SJCRH30 (cell line): ENCODE measurements around the gene ZMIZ2. TPM values are rescaled to one million over a fixed set of nuclear protein-coding genes. Genes with fewer than 3 reads are reported as not detected.
"Not testable (repeated sequence)": the region's sequence is repeated elsewhere in the genome, so short reads cannot be mapped to it uniquely, and the experiment has no call there.

ENCODE experiments used
- DNase-seq, 2 experiments: peaks; one replicate each; pipeline ENCODE4 v3.0.0-alpha.2; 2015 to 2020
- H3K27ac ChIP-seq: fragments of 250-450 bp; sonication (Bioruptor Pico); 2 replicates; pipeline ENCODE4 v1.5.1; 2020; ENCODE audit warnings: mild to moderate bottlenecking, moderate library complexity
- H3K27me3 ChIP-seq: fragments of 250-450 bp; sonication (Bioruptor Pico); 2 replicates; pipeline ENCODE4 v1.5.1; 2020; ENCODE audit warnings: mild to moderate bottlenecking, moderate library complexity
- H3K36me3 ChIP-seq: fragments of 250-450 bp; sonication (Bioruptor Pico); 2 replicates; pipeline ENCODE4 v1.5.1; 2020; ENCODE audit warnings: mild to moderate bottlenecking, moderate library complexity
- H3K4me1 ChIP-seq: fragments of 250-450 bp; sonication (Bioruptor Pico); 2 replicates; pipeline ENCODE4 v1.5.1; 2020; ENCODE audit warnings: mild to moderate bottlenecking, moderate library complexity
- H3K4me3 ChIP-seq: fragments of 250-450 bp; sonication (Bioruptor Pico); 2 replicates; pipeline ENCODE4 v1.5.1; 2020; ENCODE audit warnings: mild to moderate bottlenecking, moderate library complexity
- H3K9me3 ChIP-seq: fragments of 250-450 bp; sonication (Bioruptor Pico); replicated peaks from 2 replicates; pipeline ENCODE4 v1.5.1; 2020; ENCODE audit warnings: mild to moderate bottlenecking, moderate library complexity
- total RNA-seq: library from RNA; depleted of rRNA; stranded (reverse); fragments of >200 nt; shearing (Covaris generic); gene quantifications from 2 replicates; pipeline ENCODE4 v1.2.3, GENCODE V29; 2014

Gene ZMIZ2
- total RNA-seq, 1 experiment from 2014 or later: 13.3 TPM

DNA sequence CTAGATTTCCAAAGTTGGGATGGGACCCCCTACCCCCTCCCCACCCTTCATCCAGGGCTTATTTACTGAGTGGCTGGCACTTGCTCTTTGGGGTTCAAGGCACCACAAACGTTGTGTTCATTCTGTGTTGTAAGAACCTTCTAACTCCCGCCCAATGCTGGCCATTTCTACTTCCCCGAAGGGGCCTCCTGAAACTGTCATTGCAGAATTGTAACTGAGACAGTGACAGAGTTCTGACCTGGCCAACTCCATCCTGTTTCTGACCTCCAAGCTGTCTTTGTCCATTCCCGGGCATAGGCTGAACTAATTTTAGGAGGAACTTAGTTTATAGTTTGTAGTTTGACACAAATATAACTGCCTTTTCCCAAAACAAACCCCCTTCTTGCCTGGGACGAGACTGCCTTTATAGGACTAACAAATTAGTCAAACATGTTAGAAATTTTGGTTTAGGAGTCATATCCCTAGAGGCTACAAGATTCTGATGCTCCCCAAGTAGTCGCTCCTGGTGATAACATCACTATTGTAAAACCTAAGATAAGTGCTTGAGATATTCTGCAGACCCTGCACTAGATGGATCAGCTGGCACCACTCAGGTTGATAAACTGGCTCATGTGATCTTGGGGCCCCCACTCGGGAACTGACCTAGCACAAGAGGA is 34.8 kb upstream of the ZMIZ2 start:
- H3K4me3 ChIP-seq: no peak overlapping the region
- no peak for DNase-seq
- no peak overlapping the region for H3K27ac ChIP-seq
- no peaks in the 10 kb centered on the region for H3K4me1 ChIP-seq
- H3K36me3 ChIP-seq: no peaks in the 10 kb centered on the region
- no peaks in the 10 kb centered on the region for H3K9me3 ChIP-seq
- H3K27me3 ChIP-seq: no peaks in the 10 kb centered on the region

DNA sequence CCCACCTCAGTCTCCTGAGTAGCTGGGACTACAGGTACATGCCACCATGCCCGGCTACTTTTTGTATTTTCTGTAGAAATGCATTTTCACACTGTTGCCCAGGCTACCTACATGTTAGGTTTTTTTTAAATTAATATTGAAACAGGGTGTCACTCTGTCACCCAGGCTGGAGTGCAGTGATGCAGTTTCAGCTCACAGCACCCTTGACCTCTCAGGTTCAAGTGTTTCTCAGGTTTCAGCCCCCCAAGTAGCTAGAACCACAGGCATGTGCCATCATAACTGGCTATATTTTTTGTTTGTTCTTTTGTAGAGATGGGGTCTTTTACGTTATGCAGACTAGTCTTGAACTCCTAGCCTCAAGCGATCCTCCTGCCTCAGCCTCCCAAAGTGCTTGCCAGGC is 32.4 kb upstream of the ZMIZ2 start:
- no peak overlapping the region for H3K27ac ChIP-seq
- H3K36me3 ChIP-seq: no peaks in the 10 kb centered on the region
- no peaks in the 10 kb centered on the region for H3K4me1 ChIP-seq
- H3K9me3 ChIP-seq: 0 out of 2 replicates have a peak, but pooled peaks cover 2% of the 10 kb centered on the region
- no peaks in the 10 kb centered on the region for H3K27me3 ChIP-seq
- no peak for DNase-seq
- H3K4me3 ChIP-seq: no peak overlapping the region

DNA sequence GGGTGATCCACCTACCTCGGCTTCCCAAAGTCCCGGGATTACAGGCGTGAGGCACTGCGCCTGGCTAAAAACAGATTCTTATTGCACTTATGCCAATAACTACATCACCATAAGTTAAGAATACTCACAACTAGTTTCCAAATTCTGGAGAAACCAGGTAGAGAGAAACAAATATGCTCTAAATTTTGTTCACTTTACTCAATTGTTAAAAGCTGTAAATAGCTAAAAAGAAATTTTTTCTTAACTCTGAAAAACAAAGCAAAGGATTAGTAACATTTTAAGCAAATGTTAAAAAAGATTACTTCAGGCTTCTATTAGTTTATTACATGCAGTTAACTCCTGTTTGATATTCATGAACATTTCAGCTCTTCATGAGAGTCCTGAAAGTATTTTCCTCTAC is 28.3 kb upstream of the ZMIZ2 start:
- Histone ChIP-seq H3K9me3 (peaks cover 8% of the 10 kb centered on the region), H3K36me3 (no peaks in the 10 kb centered on the region), H3K27ac (no peak overlapping the region), H3K27me3 (no peaks in the 10 kb centered on the region), H3K4me1 (no peaks in the 10 kb centered on the region), H3K4me3 (no peak overlapping the region)
- no peak for DNase-seq

DNA sequence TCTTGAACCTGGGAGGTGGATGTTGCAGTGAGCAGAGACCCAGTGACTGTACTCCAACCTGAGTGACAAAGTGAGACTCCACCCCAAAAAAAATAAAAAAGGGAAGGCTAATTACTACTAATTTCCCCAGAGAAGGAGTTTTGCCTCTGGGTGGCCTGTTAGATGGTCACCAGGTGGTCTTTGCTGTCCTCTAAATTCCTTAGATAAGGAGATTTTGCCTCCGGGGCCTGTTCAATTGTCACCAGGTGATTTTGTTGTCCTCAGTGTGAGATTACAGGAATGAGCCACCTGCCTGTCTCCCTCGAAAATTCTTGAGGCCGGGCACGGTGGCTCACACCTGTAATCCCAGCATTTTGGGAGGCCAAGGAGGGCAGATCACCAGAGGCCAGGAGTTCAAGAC is 24.4 kb upstream of the ZMIZ2 start:
- Histone ChIP-seq H3K27me3 (no peaks in the 10 kb centered on the region), H3K4me3 (no peak overlapping the region), H3K27ac (no peak overlapping the region), H3K4me1 (peaks cover 7% of the 10 kb centered on the region; the same call in 1 of the 2 replicates), H3K9me3 (peaks cover 8% of the 10 kb centered on the region), H3K36me3 (no peaks in the 10 kb centered on the region)
- no peak for DNase-seq

DNA sequence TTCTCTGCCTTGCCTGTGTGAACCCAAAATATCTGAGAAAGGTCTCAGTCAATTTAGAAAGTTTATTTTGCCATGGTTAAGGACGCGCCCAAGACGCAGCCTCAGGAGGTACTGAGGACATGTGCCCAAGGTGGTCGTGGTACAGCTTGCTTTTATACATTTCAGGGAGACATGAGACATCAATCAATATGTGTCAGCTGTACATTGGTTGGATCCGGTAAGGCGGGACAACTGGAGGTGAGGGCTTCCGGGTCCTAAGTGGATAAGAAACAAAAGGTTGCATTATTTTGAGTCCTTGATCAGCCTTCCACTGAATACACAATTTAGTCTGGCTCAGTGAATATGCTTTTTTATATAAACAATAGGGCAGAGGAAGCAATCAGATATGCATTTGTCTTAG is 22.4 kb upstream of the ZMIZ2 start:
- not testable (repeated sequence) for H3K27ac ChIP-seq, H3K36me3 ChIP-seq, H3K27me3 ChIP-seq, H3K9me3 ChIP-seq, H3K4me3 ChIP-seq, DNase-seq, H3K4me1 ChIP-seq

DNA sequence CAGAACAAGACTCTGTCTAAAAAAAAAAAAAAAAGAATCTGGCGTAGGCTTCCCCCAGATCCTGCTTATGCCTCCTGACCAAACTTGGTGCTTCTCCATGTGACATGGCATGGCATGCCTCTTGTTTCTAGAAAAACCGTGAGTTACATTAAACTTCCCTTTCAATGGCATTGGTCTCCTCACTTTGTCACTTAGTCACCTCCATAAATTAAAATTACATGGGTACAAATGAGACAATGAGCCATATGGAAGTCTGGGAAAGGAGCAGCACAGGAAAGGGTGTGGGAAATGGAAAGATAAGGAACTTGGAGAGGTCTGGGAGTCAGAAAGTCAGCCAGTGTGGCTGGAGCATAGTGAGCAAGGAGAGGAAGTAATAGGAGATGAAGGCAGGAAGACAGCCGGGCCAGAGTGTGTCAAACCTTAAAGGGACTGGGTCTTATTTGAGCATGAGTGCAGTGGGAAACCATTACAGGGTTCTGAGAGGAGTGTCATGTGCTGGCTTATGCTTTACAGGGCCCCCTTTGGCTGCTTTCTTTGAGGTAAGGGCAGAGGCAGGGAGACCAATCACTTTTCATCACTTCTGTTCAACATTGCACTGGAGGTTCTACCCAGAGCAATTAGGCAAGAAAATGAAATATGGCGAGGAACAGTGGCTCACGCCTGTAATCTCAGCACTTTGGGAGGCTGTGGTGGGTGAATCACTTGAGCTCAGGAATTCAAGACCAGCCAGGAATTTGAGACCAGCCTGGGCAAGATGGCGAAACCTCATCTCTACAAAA is 21.3 kb upstream of the ZMIZ2 start:
- H3K27me3 ChIP-seq: no peaks in the 10 kb centered on the region
- no peaks in the 10 kb centered on the region for H3K36me3 ChIP-seq
- peak overlapping the region; percentile 24 for H3K27ac ChIP-seq
- peak; percentile 33 to 51 for DNase-seq
- H3K9me3 ChIP-seq: no peaks in the 10 kb centered on the region
- H3K4me1 ChIP-seq: peaks cover 7% of the 10 kb centered on the region; the same call in 1 of the 2 replicates
- no peak overlapping the region for H3K4me3 ChIP-seq

DNA sequence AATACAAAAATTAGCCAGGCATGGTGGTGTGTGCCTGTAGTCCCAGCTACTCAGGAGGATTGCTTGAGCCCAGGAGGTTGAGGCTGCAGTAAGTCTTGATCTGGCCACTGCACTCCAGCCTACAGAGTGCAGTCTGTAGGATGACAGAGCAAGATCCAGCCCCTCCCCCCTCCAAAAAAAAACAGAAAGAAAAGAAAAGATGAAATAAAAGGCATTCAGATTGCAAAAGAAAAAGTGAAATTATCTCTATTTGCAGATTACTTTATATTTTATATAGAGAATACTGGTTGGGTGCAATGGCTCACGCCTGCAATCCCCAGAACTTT is 20.7 kb upstream of the ZMIZ2 start:
- peak overlapping the region; percentile 24 for H3K27ac ChIP-seq

DNA sequence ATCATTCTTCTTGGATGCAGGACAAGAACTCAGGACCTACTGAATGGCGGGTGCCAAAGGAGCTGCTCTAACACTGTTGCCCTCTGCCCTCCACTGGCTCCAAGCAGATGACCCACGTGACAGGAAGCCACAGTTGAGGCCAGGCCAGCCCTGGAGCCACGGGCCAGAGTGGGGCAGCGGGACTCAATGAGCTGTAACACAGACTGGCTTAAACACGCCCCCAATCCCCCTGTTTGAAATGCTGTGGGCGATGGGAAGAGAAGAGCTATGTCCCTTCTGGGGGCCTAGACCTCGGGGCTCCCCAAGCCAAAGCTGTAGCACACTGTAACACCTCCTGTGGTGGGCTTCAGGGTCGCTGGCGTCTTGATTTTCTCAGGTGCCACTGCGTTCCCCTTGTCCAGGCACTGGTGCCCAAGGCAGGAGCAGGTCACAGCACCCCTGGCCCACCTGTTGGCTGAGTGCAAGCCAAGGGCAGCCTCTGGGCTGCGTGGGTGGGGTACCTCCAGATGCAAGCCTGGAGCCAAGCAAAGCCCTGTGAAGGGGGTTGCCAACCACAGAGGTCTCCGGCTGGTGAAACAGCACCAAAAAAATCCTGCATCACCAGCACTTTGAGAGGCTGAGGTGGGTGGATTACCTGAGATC is 18.6 kb upstream of the ZMIZ2 start:
- no peak for DNase-seq
- H3K4me1 ChIP-seq: peaks cover 16% of the 10 kb centered on the region; the same call in 1 of the 2 replicates
- no peaks in the 10 kb centered on the region for H3K9me3 ChIP-seq
- H3K27me3 ChIP-seq: no peaks in the 10 kb centered on the region
- no peak overlapping the region for H3K27ac ChIP-seq
- H3K4me3 ChIP-seq: no peak overlapping the region
- no peaks in the 10 kb centered on the region for H3K36me3 ChIP-seq

More for the DNA sequence above, 20.7 kb upstream of the ZMIZ2 start:
- Histone ChIP-seq H3K27me3 (no peaks in the 10 kb centered on the region), H3K4me3 (no peak overlapping the region), H3K9me3 (no peaks in the 10 kb centered on the region), H3K4me1 (peaks cover 7% of the 10 kb centered on the region; the same call in 1 of the 2 replicates), H3K36me3 (no peaks in the 10 kb centered on the region)
- no peak for DNase-seq

DNA sequence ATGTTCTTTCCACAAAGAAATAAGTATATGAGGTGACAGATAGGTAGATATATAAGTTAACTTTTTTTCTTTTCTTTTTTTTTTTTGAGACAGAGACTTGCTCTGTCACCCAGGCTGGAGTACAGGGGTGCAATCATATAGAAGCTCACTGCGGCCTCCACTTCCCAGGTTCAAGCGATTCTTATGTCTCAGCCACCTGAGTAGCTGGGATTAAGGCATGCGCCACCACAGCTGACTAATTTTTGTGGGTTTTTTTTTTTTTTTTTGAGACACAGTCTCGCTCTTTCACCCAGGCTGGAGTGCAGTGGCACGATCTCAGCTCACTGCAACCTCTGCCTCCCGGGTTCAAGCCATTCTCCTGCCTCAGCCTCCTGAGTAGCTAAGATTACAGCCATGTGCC is 15.7 kb upstream of the ZMIZ2 start:
- not testable (repeated sequence) for H3K36me3 ChIP-seq, DNase-seq, H3K4me1 ChIP-seq, H3K27me3 ChIP-seq, H3K27ac ChIP-seq, H3K4me3 ChIP-seq, H3K9me3 ChIP-seq

DNA sequence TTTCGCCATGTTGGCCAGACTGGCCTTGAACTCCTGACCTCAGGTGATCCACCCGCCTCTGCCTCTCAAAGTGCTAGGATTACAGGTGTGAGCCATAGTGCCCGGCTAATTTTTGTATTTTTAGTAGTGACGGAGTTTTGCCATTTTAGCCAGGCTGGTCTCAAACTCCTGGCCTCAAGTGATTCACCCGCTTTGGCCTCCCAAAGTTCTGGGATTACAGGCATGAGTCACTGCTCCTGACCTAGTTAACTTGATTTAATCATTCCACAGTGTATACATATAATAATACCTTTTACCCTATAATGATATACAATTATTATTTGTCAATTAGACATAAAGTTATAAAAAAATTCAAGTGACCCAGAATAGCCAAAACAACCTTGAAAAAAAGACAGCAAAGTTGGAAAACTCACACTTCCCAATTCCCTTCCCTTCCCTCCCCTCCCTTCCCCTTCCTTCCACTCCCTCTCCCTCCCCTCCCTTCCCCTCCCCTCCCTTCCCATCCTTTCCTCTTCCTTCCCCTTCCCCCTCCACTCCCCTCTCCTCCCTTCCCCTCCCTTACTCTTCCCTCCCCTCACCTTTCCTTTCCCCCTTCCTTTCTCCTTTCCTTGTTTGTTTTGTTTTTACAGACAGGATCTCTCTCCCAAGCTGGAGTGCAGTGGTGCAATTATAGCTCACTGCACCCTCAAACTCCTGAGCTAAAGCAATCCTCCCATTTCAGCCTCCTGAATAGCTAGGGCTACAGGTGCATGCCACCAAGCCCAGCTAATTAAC is 14.8 kb upstream of the ZMIZ2 start:
- no peak overlapping the region for H3K27ac ChIP-seq
- H3K4me1 ChIP-seq: peaks cover 9% of the 10 kb centered on the region
- no peaks in the 10 kb centered on the region for H3K27me3 ChIP-seq
- H3K4me3 ChIP-seq: no peak overlapping the region
- H3K36me3 ChIP-seq: no peaks in the 10 kb centered on the region
- H3K9me3 ChIP-seq: no peaks in the 10 kb centered on the region
- no peak for DNase-seq

DNA sequence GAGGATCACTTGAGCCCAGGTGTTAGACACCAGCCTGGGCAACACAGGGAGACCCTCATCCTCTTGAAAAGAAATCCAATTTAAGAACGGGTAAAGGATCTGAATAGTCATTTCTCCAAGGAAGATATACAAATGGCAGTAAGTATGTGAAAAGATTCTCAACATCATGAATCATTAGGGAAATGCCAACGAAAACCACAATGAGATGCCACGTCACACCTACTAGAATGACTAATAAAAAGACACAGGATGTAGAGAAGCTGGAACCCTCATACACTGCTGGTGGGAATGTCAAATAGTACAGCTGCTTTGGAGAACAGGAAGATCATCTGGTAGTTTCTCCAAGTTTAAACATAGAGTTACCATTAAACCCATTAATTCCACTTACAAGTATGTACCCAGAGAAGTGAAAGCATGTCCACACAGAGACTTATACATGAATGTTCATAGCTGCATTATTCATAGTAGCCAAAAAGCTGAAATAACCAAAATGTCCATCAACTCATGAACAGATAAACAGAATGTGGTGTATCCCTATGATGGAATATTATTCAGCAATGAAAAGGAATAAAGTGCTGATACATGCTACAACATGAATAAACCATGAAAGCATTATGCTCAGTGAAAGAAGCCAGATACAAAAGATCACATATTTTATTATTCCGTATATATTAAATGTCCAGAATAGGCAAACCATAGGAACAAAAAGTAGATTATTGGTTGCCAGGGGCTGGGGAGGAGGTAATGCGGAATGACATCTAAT is 13.1 kb upstream of the ZMIZ2 start:
- peak; percentile 42 to 61 for DNase-seq
- Histone ChIP-seq H3K9me3 (no peaks in the 10 kb centered on the region), H3K27me3 (no peaks in the 10 kb centered on the region), H3K4me3 (no peak overlapping the region), H3K4me1 (peaks cover 9% of the 10 kb centered on the region), H3K27ac (0 out of 2 replicates have a peak overlapping the region, but pooled peaks have one; percentile 16), H3K36me3 (no peaks in the 10 kb centered on the region)

DNA sequence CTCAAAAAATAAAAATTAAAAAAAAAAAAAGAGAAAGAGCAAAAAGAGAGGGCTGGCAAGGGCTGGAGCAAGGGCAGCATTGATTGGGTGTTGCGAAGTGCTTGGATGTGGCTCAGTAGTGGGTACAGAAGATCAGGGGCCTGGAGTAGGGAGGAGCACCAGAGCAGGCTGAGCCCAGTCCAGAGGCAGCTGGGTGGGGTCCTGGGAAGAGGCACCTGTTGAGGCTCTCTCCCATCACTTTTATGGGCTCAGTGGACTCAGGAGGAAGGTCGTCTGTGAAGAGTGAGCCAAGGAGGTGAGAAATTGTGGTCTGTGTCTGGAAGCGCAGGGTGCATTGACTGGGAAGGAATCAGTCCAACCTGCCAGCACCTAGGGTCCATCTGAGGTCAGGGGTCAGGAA is 11.8 kb upstream of the ZMIZ2 start:
- Histone ChIP-seq H3K4me3 (no peak overlapping the region), H3K9me3 (no peaks in the 10 kb centered on the region), H3K27ac (no peak overlapping the region), H3K36me3 (no peaks in the 10 kb centered on the region), H3K27me3 (no peaks in the 10 kb centered on the region), H3K4me1 (peaks cover 9% of the 10 kb centered on the region)
- no peak for DNase-seq

DNA sequence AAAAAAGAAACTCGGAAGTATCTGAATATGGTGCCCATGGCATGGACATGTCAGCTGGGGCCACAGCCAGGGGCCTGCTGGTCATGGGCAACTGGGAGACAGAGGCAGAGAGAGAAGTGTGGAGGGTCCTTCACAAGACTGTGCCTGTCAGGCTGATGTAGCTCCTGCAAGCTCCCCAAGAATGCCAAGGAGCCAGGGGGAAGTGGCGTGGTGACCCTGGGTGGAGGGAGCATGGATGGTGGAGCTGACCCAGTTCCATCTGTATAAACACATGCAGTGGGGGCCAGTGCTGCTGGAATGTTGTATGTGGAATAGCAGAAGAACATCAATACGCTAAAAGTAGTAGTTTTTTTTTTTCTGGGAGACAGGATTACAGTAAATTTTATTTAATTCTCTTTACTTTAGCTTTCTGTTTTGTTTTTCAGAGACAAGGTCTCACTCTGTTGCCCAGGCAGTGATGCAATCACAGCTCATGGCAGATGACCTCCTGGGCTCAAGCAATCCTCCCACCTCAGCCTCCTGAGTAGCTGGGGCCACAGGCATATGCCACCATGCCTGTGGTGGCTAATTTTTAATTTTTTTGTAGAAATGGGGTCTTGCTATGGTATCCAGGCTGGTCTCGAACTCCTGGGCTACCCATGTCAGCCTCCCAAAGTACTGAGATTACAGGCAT is 10.5 kb upstream of the ZMIZ2 start:
- no peak overlapping the region for H3K4me3 ChIP-seq
- H3K27me3 ChIP-seq: no peaks in the 10 kb centered on the region
- peaks cover 9% of the 10 kb centered on the region for H3K4me1 ChIP-seq
- no peaks in the 10 kb centered on the region for H3K36me3 ChIP-seq
- H3K27ac ChIP-seq: no peak overlapping the region
- no peak for DNase-seq
- H3K9me3 ChIP-seq: no peaks in the 10 kb centered on the region
